OCI-LY1 (cell line): ENCODE results near the gene SSTR4.

Source experiments
- H2AFZ ChIP-seq: fragments of 200-600 bp; sonication (generic), shearing (Covaris generic); 2 replicates; pipeline ENCODE4 v1.6.0; 2014; ENCODE audit warnings: antibody characterized with exemption, mild to moderate bottlenecking, low read length
- H3F3A ChIP-seq: fragments of 200-600 bp; sonication (generic), shearing (Covaris generic); 2 replicates; pipeline ENCODE4 v1.6.0; 2014; ENCODE audit warnings: mild to moderate bottlenecking, antibody characterized with exemption, low read length, moderate library complexity; ENCODE audit not compliant: insufficient read depth
- H3K27ac ChIP-seq: fragments of 200-600 bp; sonication (generic); 2 replicates; pipeline ENCODE4 v1.5.1; 2014; ENCODE audit warnings: low read length, mixed run types, mild to moderate bottlenecking, low read depth; ENCODE audit not compliant: poor library complexity, severe bottlenecking
- H3K27me3 ChIP-seq: fragments of 200-600 bp; sonication (generic); 2 replicates; pipeline ENCODE4 v1.6.0; 2014; ENCODE audit warnings: antibody characterized with exemption, mild to moderate bottlenecking, low read length, moderate library complexity; ENCODE audit not compliant: insufficient read depth
- H3K36me3 ChIP-seq: fragments of 200-600 bp; sonication (generic); 2 replicates; pipeline ENCODE4 v1.6.1; 2014; ENCODE audit warnings: mild to moderate bottlenecking, antibody characterized with exemption, low read length, moderate library complexity, mixed read lengths; ENCODE audit not compliant: insufficient read depth
- H3K4me1 ChIP-seq: fragments of 200-600 bp; sonication (generic); 2 replicates; pipeline ENCODE4 v1.5.1; 2014; ENCODE audit warnings: mild to moderate bottlenecking, low read length, moderate library complexity; ENCODE audit not compliant: insufficient read depth, severe bottlenecking
- H3K4me2 ChIP-seq: fragments of 200-600 bp; sonication (generic), shearing (Covaris generic); 2 replicates; pipeline ENCODE4 v1.6.1; 2014; ENCODE audit warnings: low read length
- H3K4me3 ChIP-seq: fragments of 200-600 bp; sonication (generic); 2 replicates; pipeline ENCODE4 v1.5.1; 2014; ENCODE audit warnings: low read length, low read depth, mild to moderate bottlenecking, mixed read lengths; ENCODE audit not compliant: poor library complexity, severe bottlenecking
- H3K79me2 ChIP-seq: fragments of 200-600 bp; shearing (Covaris generic); 2 replicates; pipeline ENCODE4 v1.6.1; 2016; ENCODE audit warnings: mixed run types, low read length, mixed read lengths; ENCODE audit not compliant: insufficient read depth
- H3K9ac ChIP-seq: fragments of 200-600 bp; sonication (generic), shearing (Covaris generic); 2 replicates; pipeline ENCODE4 v1.6.1; 2014; ENCODE audit warnings: mild to moderate bottlenecking, low read length, mixed read lengths
- H3K9me2 ChIP-seq: fragments of 200-600 bp; sonication (generic), shearing (Covaris generic); 2 replicates; pipeline ENCODE4 v1.6.1; 2014; ENCODE audit warnings: low read depth, mild to moderate bottlenecking, low read length, mixed read lengths
- H3K9me3 ChIP-seq: fragments of 200-600 bp; shearing (Covaris generic); 2 replicates; pipeline ENCODE4 v1.6.1; 2014; ENCODE audit warnings: low read length, mixed read lengths
- H4K20me1 ChIP-seq: fragments of 200-600 bp; sonication (generic), shearing (Covaris generic); 2 replicates; pipeline ENCODE4 v1.6.0; 2016; ENCODE audit warnings: mild to moderate bottlenecking, low read length; ENCODE audit not compliant: insufficient read depth
- EZH2 ChIP-seq: fragments of 200-600 bp; sonication (generic), shearing (Covaris generic); IDR thresholded peaks from 2 replicates; pipeline ENCODE4 v1.8.0; 2017; ENCODE audit warnings: borderline replicate concordance, mixed run types, mild to moderate bottlenecking, antibody characterized with exemption, low read length, moderate library complexity, mixed read lengths
- TF ChIP-seq, protein P1 (sequence below): fragments of 200-600 bp; sonication (generic), shearing (Covaris generic); IDR thresholded peaks from 2 replicates; pipeline ENCODE4 v1.5.1; 2017; ENCODE audit warnings: mild to moderate bottlenecking, antibody characterized with exemption, low read length, moderate library complexity, mixed read lengths

SSTR4 gene

DNA sequence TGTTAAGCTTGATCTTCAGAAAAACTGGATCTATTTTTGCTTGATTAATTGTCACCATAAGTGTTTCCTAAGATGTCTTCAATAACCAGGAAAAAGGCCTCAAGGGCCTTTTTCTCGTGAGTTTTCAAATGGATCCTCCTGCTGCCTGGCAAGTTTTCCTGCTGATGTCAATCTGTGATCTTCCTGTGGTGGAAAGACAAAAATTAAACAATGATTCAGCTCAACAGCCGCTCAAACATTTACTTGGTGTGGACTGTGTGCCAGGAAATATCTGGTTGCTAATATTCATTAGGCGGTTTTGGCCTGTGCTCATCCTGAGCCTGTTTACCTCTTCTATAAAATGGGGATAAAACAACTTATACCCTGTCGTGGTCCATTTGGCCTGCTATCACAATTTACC lies 35.4 kb upstream of the SSTR4 start:
- Histone ChIP-seq H3K27me3 (no peaks in the 10 kb centered on the region), H3F3A (no peaks in the 10 kb centered on the region), H3K9me3 (no peaks in the 10 kb centered on the region), H3K79me2 (no peaks in the 10 kb centered on the region), H2AFZ (no peak overlapping the region), H3K27ac (no peak overlapping the region), H3K9me2 (no peaks in the 10 kb centered on the region), H3K36me3 (no peaks in the 10 kb centered on the region), H3K4me2 (no peak overlapping the region), H3K4me3 (no peak overlapping the region), H3K4me1 (no peaks in the 10 kb centered on the region), H4K20me1 (no peaks in the 10 kb centered on the region), H3K9ac (no peak overlapping the region)
- TF ChIP-seq, protein P1, sequence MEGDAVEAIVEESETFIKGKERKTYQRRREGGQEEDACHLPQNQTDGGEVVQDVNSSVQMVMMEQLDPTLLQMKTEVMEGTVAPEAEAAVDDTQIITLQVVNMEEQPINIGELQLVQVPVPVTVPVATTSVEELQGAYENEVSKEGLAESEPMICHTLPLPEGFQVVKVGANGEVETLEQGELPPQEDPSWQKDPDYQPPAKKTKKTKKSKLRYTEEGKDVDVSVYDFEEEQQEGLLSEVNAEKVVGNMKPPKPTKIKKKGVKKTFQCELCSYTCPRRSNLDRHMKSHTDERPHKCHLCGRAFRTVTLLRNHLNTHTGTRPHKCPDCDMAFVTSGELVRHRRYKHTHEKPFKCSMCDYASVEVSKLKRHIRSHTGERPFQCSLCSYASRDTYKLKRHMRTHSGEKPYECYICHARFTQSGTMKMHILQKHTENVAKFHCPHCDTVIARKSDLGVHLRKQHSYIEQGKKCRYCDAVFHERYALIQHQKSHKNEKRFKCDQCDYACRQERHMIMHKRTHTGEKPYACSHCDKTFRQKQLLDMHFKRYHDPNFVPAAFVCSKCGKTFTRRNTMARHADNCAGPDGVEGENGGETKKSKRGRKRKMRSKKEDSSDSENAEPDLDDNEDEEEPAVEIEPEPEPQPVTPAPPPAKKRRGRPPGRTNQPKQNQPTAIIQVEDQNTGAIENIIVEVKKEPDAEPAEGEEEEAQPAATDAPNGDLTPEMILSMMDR, result no peak
- no peak for TF ChIP-seq EZH2

DNA sequence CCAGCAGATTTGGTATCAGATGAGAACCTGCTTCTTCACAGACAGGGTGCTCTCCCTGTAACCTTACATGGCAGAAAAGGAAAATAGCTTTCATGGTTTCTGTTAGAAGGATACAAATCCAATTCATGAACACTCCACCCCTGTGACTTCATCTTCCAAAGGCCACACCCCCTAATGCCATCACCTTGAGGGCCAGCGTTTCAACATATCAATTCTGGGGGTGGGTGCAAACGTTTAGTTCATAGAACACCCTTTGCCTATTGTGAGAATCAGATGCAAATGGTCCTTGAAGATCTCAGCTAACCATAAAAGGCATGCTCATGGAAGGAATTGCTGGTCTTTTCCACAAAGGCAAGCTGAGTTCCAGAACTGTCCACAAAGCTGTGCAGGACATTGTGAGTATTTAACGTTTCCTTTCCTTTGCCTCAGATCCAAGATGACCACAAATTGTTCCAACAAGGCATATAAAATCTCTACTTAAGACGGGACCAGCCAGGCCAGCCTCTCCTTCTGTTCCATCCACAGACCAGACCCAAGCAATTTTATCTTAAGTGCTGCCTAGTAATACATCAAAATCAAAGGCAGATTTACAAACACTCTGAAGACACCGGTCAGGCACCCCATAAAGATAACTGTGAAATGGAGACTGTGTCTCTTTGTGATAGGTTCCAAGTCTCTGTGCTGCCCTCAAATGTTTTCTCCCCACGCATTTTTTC lies 34.7 kb upstream of the SSTR4 start:
- no peaks in the 10 kb centered on the region for H3K36me3 ChIP-seq
- H3K27me3 ChIP-seq, result no peaks in the 10 kb centered on the region
- no peaks in the 10 kb centered on the region for H4K20me1 ChIP-seq
- H3K4me1 ChIP-seq, result no peaks in the 10 kb centered on the region
- no peaks in the 10 kb centered on the region for H3K79me2 ChIP-seq
- TF ChIP-seq EZH2, result no peak
- TF ChIP-seq, protein P1, result no peak
- no peak overlapping the region for H3K9ac ChIP-seq
- H2AFZ ChIP-seq, result no peak overlapping the region
- H3K9me2 ChIP-seq, result no peaks in the 10 kb centered on the region
- no peaks in the 10 kb centered on the region for H3K9me3 ChIP-seq
- no peak overlapping the region for H3K27ac ChIP-seq
- H3K4me2 ChIP-seq, result no peak overlapping the region
- no peak overlapping the region for H3K4me3 ChIP-seq
- no peaks in the 10 kb centered on the region for H3F3A ChIP-seq

DNA sequence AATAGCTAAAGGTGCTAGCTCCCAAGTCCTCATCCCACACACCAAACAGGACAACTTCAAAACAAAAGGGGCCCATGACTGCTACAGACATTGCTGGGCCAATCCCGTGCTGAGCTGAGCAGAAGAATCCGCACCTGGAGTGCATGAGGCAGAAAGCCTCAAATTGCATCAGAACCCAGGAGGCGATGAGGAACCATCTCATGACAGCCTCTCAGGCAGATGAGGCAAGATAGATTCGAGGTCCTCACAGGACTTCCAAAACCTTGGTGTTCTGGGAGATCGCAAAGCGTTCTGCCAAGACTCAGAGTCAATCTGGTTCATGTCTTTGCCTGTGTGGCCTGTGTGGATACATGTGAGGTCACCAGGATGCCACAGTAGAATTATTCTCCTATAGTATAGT lies 32.8 kb upstream of the SSTR4 start:
- H3F3A ChIP-seq, result no peaks in the 10 kb centered on the region
- no peak for TF ChIP-seq EZH2
- TF ChIP-seq, protein P1, result no peak
- H4K20me1 ChIP-seq, result no peaks in the 10 kb centered on the region
- no peak overlapping the region for H3K4me2 ChIP-seq
- H2AFZ ChIP-seq, result no peak overlapping the region
- H3K9me2 ChIP-seq, result no peaks in the 10 kb centered on the region
- H3K79me2 ChIP-seq, result no peaks in the 10 kb centered on the region
- no peak overlapping the region for H3K27ac ChIP-seq
- no peaks in the 10 kb centered on the region for H3K4me1 ChIP-seq
- no peaks in the 10 kb centered on the region for H3K9me3 ChIP-seq
- H3K27me3 ChIP-seq, result no peaks in the 10 kb centered on the region
- no peak overlapping the region for H3K4me3 ChIP-seq
- no peak overlapping the region for H3K9ac ChIP-seq
- no peaks in the 10 kb centered on the region for H3K36me3 ChIP-seq
